H1 (cell line): ENCODE measurements around the gene BRD3OS.

Source experiments
- CHD1 ChIP-seq: IDR thresholded peaks from 2 replicates; pipeline ENCODE4 v1.6.1; 2012; ENCODE audit warnings: low read depth, low read length, improper control_type of control experiment
- HDAC2 ChIP-seq, 2 experiments: fragments of 300-600 bp in 1 of 2; sonication (generic) in 1 of 2; IDR thresholded peaks; 2 replicates each; pipeline ENCODE4 v1.6.1; 2011 to 2012; ENCODE audit warnings: low read depth in 2 of 2, low read length in 2 of 2, mild to moderate bottlenecking in 2 of 2, moderate library complexity in 2 of 2, borderline replicate concordance in 1 of 2, inconsistent platforms in 1 of 2
- POLR2A ChIP-seq, 2 experiments: IDR thresholded peaks; 1 replicate in 1 of 2; 2 replicates in 1 of 2; pipeline ENCODE4 v1.6.1; 2011; ENCODE audit warnings: low read depth in 2 of 2, low read length in 2 of 2, mild to moderate bottlenecking in 2 of 2; ENCODE audit errors: control extremely low read depth in 1 of 2
- SAP30 ChIP-seq: fragments of 300-600 bp; sonication (generic); IDR thresholded peaks from 2 replicates; pipeline ENCODE4 v1.7.1; 2012; ENCODE audit warnings: low read length, moderate library complexity, mild to moderate bottlenecking, inconsistent platforms; ENCODE audit not compliant: insufficient read depth, insufficient replicate concordance
- SIX5 ChIP-seq: IDR thresholded peaks from 2 replicates; pipeline ENCODE4 v1.6.1; 2011; ENCODE audit warnings: mild to moderate bottlenecking, low read depth, low read length
- SP1 ChIP-seq: IDR thresholded peaks from 2 replicates; pipeline ENCODE4 v1.6.1; 2011; ENCODE audit warnings: low read depth, low read length
- TF ChIP-seq, protein P1 (sequence below), 3 experiments: IDR thresholded peaks; 1 replicate in 2 of 3; 2 replicates in 1 of 3; pipeline versions ENCODE4 v1.5.1 to v1.6.1; 2011; ENCODE audit warnings: low read length in 3 of 3, mild to moderate bottlenecking in 3 of 3, inconsistent platforms in 2 of 3, low read depth in 1 of 3, moderate library complexity in 1 of 3; ENCODE audit not compliant: insufficient read depth in 1 of 3; ENCODE audit errors: control extremely low read depth in 1 of 3
- TF ChIP-seq, protein P2 (sequence below): IDR thresholded peaks from 2 replicates; pipeline ENCODE4 v1.6.1; 2012; ENCODE audit warnings: inconsistent platforms
- TF ChIP-seq, protein P3 (sequence below): IDR thresholded peaks from 2 replicates; pipeline ENCODE4 v1.6.1; 2012; ENCODE audit warnings: inconsistent platforms
- TF ChIP-seq, protein P4 (sequence below): IDR thresholded peaks from 2 replicates; pipeline ENCODE4 v1.6.1; 2011; ENCODE audit warnings: low read length, improper control_type of control experiment

DNA sequence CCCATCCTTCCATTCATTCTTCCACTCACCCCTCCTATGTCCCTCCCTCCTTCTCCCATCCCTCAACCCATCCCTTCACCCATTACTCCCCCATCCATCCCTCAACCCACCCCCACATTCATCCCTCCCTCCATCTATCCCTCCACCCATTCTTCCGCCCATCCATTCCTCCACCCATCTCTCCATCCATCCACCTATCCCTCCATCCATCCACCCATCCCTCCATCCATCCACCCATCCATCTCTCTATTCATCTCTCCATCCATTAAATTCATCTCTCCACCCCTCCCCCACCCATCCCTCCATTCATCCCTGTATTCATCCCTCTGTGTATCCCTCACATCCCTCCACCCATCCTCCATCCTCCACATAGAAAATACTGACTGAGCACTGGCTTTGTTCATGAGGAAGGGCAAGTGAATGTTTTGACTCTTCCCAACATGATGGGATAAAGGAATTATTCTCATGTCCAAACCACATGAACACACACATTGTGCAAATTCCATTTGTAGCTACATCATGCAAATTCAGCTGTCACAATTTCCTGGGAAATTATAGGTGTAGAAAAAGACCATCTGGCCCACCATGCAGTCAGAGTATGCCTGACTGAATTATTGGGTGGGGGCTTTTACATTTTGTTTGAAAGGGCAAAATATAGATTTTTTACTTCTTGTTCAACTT, 26.2 kb upstream of the BRD3OS start:
- TF ChIP-seq CHD1: no peak
- TF ChIP-seq, protein P1, sequence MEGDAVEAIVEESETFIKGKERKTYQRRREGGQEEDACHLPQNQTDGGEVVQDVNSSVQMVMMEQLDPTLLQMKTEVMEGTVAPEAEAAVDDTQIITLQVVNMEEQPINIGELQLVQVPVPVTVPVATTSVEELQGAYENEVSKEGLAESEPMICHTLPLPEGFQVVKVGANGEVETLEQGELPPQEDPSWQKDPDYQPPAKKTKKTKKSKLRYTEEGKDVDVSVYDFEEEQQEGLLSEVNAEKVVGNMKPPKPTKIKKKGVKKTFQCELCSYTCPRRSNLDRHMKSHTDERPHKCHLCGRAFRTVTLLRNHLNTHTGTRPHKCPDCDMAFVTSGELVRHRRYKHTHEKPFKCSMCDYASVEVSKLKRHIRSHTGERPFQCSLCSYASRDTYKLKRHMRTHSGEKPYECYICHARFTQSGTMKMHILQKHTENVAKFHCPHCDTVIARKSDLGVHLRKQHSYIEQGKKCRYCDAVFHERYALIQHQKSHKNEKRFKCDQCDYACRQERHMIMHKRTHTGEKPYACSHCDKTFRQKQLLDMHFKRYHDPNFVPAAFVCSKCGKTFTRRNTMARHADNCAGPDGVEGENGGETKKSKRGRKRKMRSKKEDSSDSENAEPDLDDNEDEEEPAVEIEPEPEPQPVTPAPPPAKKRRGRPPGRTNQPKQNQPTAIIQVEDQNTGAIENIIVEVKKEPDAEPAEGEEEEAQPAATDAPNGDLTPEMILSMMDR (IDR thresholded peaks at IDR 0.05; ENCODE audit: control extremely low read depth in 1 of 3, insufficient read depth in 1 of 3, low read depth in 1 of 3, low read length in 3 of 3): no peak
- no peak for TF ChIP-seq HDAC2 (IDR thresholded peaks at IDR 0.05; ENCODE audit: borderline replicate concordance in 1 of 2, low read depth in 2 of 2, low read length in 2 of 2)
- TF ChIP-seq POLR2A (IDR thresholded peaks at IDR 0.05; ENCODE audit: control extremely low read depth in 1 of 2, low read depth in 2 of 2, low read length in 2 of 2): no peak
- TF ChIP-seq, protein P2, sequence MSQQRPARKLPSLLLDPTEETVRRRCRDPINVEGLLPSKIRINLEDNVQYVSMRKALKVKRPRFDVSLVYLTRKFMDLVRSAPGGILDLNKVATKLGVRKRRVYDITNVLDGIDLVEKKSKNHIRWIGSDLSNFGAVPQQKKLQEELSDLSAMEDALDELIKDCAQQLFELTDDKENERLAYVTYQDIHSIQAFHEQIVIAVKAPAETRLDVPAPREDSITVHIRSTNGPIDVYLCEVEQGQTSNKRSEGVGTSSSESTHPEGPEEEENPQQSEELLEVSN: no peak
- TF ChIP-seq SP1: no peak
- TF ChIP-seq, protein P3, sequence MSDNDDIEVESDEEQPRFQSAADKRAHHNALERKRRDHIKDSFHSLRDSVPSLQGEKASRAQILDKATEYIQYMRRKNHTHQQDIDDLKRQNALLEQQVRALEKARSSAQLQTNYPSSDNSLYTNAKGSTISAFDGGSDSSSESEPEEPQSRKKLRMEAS: no peak
- TF ChIP-seq, protein P4, sequence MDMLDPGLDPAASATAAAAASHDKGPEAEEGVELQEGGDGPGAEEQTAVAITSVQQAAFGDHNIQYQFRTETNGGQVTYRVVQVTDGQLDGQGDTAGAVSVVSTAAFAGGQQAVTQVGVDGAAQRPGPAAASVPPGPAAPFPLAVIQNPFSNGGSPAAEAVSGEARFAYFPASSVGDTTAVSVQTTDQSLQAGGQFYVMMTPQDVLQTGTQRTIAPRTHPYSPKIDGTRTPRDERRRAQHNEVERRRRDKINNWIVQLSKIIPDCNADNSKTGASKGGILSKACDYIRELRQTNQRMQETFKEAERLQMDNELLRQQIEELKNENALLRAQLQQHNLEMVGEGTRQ: no peak
- TF ChIP-seq SIX5: no peak
- no peak for TF ChIP-seq SAP30
